WTC11 (cell line): ENCODE measurements around the gene VAMP2.

Experiments used
- ETV6 ChIP-seq: sonication (generic); formaldehyde crosslinking; IDR thresholded peaks from 2 replicates; pipeline ENCODE4 v1.8.1; 2022; ENCODE audit warnings: mild to moderate bottlenecking, missing genetic modification reagents
- FOXP4 ChIP-seq: sonication (generic); formaldehyde crosslinking; IDR thresholded peaks from 2 replicates; pipeline ENCODE4 v1.8.0; 2022; ENCODE audit warnings: mild to moderate bottlenecking, missing genetic modification reagents
- ZNF138 ChIP-seq: sonication (generic); formaldehyde crosslinking; conservative IDR thresholded peaks from 2 replicates; pipeline ENCODE4 v1.8.1; 2022; ENCODE audit warnings: mild to moderate bottlenecking, moderate library complexity, missing genetic modification reagents
- TF ChIP-seq, protein P1 (sequence below): fragments of 200-600 bp; IDR thresholded peaks from 2 replicates; pipeline ENCODE4 v1.8.0; 2022; ENCODE audit warnings: antibody characterized with exemption

- TF ChIP-seq ZNF138 (CRISPR knock-in tag) = no peak
- TF ChIP-seq, protein P1, sequence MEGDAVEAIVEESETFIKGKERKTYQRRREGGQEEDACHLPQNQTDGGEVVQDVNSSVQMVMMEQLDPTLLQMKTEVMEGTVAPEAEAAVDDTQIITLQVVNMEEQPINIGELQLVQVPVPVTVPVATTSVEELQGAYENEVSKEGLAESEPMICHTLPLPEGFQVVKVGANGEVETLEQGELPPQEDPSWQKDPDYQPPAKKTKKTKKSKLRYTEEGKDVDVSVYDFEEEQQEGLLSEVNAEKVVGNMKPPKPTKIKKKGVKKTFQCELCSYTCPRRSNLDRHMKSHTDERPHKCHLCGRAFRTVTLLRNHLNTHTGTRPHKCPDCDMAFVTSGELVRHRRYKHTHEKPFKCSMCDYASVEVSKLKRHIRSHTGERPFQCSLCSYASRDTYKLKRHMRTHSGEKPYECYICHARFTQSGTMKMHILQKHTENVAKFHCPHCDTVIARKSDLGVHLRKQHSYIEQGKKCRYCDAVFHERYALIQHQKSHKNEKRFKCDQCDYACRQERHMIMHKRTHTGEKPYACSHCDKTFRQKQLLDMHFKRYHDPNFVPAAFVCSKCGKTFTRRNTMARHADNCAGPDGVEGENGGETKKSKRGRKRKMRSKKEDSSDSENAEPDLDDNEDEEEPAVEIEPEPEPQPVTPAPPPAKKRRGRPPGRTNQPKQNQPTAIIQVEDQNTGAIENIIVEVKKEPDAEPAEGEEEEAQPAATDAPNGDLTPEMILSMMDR = no peak
- TF ChIP-seq FOXP4 (CRISPR knock-in tag) = no peak
- no peak for TF ChIP-seq ETV6 (CRISPR knock-in tag)
These were observed 3.1 kb downstream of the VAMP2 start for GRCh38 chr17:8159459-8160223.
